ENCODE results near the gene UBE2I.

Gene UBE2I

GRCh38 chr16:1338119-1338730, 28.8 kb downstream of the UBE2I start:
- Histone ChIP-seq H3K4me3 (ENCODE audit: low read depth, low read length) (no peak overlapping the region), H3K27me3 (replicated peaks) (peaks cover 32% of the 10 kb centered on the region), H3K36me3 (replicated peaks) (no peaks in the 10 kb centered on the region), H3K27ac (no peak overlapping the region)
- no peak for DNase-seq
- in situ Hi-C loops (cut with HindIII; ENCODE audit: low pct_ligation_motif_present, low sequenced_read_pairs): no loop called here
- TF ChIP-seq CTCF (IDR thresholded peaks at IDR 0.05; ENCODE audit: low read depth, low read length, missing control alignments): peak; percentile 59

- TF ChIP-seq CTCF (IDR thresholded peaks at IDR 0.05; ENCODE audit: low read depth, low read length, missing control alignments): no peak
- in situ Hi-C loops (cut with HindIII; ENCODE audit: low pct_ligation_motif_present, low sequenced_read_pairs): no loop called here
- Histone ChIP-seq H3K36me3 (replicated peaks) (no peaks in the 10 kb centered on the region), H3K27ac (no peak overlapping the region), H3K27me3 (replicated peaks) (peaks cover 25% of the 10 kb centered on the region), H3K4me3 (ENCODE audit: low read depth, low read length) (no peak overlapping the region)
- DNase-seq: no peak
Observed at GRCh38 chr16:1338855-1339675, 29.6 kb downstream of the UBE2I start.

GRCh38 chr16:1340730-1341494, 31.5 kb downstream of the UBE2I start:
- Histone ChIP-seq H3K27ac (no peak overlapping the region), H3K4me3 (ENCODE audit: low read depth, low read length) (no peak overlapping the region), H3K36me3 (replicated peaks) (no peaks in the 10 kb centered on the region), H3K27me3 (replicated peaks) (peaks cover 6% of the 10 kb centered on the region)
- no peak for DNase-seq
- TF ChIP-seq CTCF (IDR thresholded peaks at IDR 0.05; ENCODE audit: low read depth, low read length, missing control alignments): no peak
- in situ Hi-C loops (cut with HindIII; ENCODE audit: low pct_ligation_motif_present, low sequenced_read_pairs): no loop called here

GRCh38 chr16:1341495-1342420, 32.3 kb downstream of the UBE2I start:
- DNase-seq: no peak
- Histone ChIP-seq H3K36me3 (replicated peaks) (no peaks in the 10 kb centered on the region), H3K4me3 (ENCODE audit: low read depth, low read length) (no peak overlapping the region), H3K27ac (no peak overlapping the region), H3K27me3 (replicated peaks) (no peaks in the 10 kb centered on the region)
- in situ Hi-C loops (cut with HindIII; ENCODE audit: low pct_ligation_motif_present, low sequenced_read_pairs): no loop called here
- no peak for TF ChIP-seq CTCF (IDR thresholded peaks at IDR 0.05; ENCODE audit: low read depth, low read length, missing control alignments)
